ENCODE data around the gene MAP3K12. TPM values are rescaled to one million over a fixed set of nuclear protein-coding genes. Genes with fewer than 3 reads are reported as not detected.

Gene MAP3K12
- polyA plus RNA-seq, 1 donor (not counting 4 experiments of a cell fraction or from before 2014, with no cell fraction given): 13.4 TPM

DNA sequence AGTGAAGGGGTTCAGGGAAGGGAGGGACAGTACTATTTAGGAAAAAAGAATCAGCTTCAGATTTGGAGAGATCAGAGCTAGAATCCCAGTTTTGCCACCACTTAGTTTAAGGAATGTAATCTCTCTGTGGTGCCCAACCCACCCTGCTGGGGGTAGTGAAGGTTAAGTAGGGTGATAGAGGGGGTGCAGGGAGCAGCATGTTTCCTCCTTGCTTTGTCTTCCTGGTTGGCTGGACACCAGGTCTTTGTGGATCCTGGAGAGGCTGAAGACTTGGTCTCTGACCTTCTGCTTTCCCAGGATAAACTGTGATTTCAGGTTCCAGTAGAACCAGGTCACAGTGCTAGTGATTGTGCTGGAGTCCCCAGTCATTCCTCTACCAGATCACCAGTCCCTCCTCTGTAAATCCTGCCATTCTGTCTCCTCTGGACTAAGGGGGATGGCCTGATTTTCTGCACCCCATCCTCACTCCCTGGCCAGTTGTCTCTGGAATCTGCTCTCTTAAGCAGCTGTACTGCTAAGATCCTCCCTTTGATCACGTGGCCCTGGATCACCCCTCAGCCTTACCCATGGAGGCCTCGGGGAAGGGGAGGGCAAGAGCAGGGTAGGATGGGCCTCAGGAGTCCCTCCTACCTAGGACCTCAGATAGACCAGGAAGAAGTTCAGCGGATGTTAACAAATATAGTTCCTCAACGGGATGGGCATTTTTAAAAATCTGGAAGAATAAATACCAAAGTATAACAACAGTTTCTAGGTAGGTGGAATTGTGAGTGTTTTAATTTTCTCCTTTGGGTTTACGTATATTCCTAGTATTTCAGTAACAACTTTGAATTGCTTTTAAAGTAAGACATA is 3.1 kb downstream of the MAP3K12 start:
- Histone ChIP-seq H2AFZ (ENCODE audit: control insufficient read depth, low read length) (no peak overlapping the region), H3K36me3 (ENCODE audit: control insufficient read depth in 2 of 2, extremely low read depth in 1 of 2, insufficient read depth in 2 of 2, low read length in 2 of 2) (no peaks in the 10 kb centered on the region), H3K79me2 (ENCODE audit: control insufficient read depth, insufficient read depth, low read length) (no peaks in the 10 kb centered on the region), H3K27ac (ENCODE audit: control insufficient read depth, insufficient read depth, low read length) (no peak overlapping the region), H3K4me3 (ENCODE audit: control insufficient read depth in 2 of 3, extremely low read depth in 1 of 3, insufficient read depth in 2 of 3, low read depth in 1 of 3, low read length in 3 of 3) (no peak overlapping the region), H3K9me1 (ENCODE audit: control insufficient read depth, extremely low read depth, insufficient read depth, low read length) (no peaks in the 10 kb centered on the region), H3K4me2 (ENCODE audit: control insufficient read depth, extremely low read depth, insufficient read depth, low read depth, low read length) (peak overlapping the region; percentile 7), H3K9me3 (ENCODE audit: control insufficient read depth, low read depth, low read length) (no peaks in the 10 kb centered on the region), H3K4me1 (ENCODE audit: control insufficient read depth, extremely low read depth, insufficient read depth, low read length) (peaks cover 22% of the 10 kb centered on the region), H3K27me3 (ENCODE audit: control insufficient read depth, extremely low read depth, insufficient read depth, low read length) (no peaks in the 10 kb centered on the region), H4K20me1 (ENCODE audit: control insufficient read depth, extremely low read depth, insufficient read depth, low read length) (no peaks in the 10 kb centered on the region), H3K9ac (ENCODE audit: control insufficient read depth, extremely low read depth, insufficient read depth, low read length) (no peak overlapping the region)
- TF ChIP-seq EZH2 (IDR thresholded peaks at IDR 0.05; ENCODE audit: low read length): no peak
- TF ChIP-seq, protein P1, sequence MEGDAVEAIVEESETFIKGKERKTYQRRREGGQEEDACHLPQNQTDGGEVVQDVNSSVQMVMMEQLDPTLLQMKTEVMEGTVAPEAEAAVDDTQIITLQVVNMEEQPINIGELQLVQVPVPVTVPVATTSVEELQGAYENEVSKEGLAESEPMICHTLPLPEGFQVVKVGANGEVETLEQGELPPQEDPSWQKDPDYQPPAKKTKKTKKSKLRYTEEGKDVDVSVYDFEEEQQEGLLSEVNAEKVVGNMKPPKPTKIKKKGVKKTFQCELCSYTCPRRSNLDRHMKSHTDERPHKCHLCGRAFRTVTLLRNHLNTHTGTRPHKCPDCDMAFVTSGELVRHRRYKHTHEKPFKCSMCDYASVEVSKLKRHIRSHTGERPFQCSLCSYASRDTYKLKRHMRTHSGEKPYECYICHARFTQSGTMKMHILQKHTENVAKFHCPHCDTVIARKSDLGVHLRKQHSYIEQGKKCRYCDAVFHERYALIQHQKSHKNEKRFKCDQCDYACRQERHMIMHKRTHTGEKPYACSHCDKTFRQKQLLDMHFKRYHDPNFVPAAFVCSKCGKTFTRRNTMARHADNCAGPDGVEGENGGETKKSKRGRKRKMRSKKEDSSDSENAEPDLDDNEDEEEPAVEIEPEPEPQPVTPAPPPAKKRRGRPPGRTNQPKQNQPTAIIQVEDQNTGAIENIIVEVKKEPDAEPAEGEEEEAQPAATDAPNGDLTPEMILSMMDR (optimal IDR thresholded peaks at IDR 0.05 in 1 of 3, IDR thresholded peaks at IDR 0.05 in 1 of 3, conservative IDR thresholded peaks at IDR 0.05 in 1 of 3; ENCODE audit: extremely low read depth in 1 of 3, insufficient read depth in 2 of 3, low read length in 3 of 3): no peak
- dilution Hi-C loops (cut with MboI; ENCODE audit: extremely low pct_ligation_motif_present, low sequenced_read_pairs): no loop called here
- FAIRE-seq: no peak
- DNase-seq (ENCODE audit: low read depth, low spot score): no peak

DNA sequence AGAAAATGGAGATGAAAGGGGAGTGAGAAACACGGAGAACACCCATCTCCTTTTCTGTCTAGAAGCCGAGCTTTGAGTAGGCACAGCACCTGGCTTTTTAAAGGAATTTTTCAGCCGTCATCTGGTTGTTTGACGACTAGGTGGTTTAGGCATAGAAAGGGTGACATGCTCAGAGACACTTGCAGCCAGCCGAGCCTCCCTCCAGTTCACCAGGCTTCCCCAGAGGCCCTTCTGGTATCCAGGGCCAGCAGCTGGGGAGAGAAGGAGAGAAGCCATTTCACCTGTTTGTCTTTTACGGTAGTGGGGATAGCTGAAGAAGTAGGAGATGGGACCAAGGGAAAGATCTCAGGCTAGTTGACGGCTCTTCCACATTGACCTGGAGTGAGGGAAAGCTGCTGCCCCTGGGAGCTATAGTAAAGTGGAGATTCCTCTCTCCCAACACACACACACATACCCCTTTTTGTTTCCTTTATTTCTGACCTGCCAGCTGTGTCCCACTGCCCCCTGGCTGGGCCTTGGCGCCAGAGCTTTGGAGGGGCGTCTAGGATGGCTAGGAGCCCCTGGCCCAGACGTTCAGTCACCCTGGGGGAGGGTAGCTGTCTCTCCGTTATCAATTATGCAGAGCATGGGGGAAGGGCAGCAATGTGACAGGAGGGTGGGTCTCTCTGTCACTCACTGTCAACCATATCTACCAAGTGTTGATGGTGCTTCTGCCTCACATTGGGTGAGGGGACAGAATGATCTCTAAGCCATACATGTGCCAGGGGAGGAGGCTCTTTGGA is 5.5 kb downstream of the MAP3K12 start:
- peak overlapping the region; percentile 85 for H2AFZ ChIP-seq (ENCODE audit: control insufficient read depth, low read length)

More for the DNA sequence above, 5.5 kb downstream of the MAP3K12 start:
- Histone ChIP-seq H3K27me3 (ENCODE audit: control insufficient read depth, extremely low read depth, insufficient read depth, low read length) (no peaks in the 10 kb centered on the region), H3K79me2 (ENCODE audit: control insufficient read depth, insufficient read depth, low read length) (no peaks in the 10 kb centered on the region), H3K9me3 (ENCODE audit: control insufficient read depth, low read depth, low read length) (no peaks in the 10 kb centered on the region), H3K36me3 (ENCODE audit: control insufficient read depth in 2 of 2, extremely low read depth in 1 of 2, insufficient read depth in 2 of 2, low read length in 2 of 2) (no peaks in the 10 kb centered on the region), H3K9me1 (ENCODE audit: control insufficient read depth, extremely low read depth, insufficient read depth, low read length) (no peaks in the 10 kb centered on the region), H3K4me3 (ENCODE audit: control insufficient read depth in 2 of 3, extremely low read depth in 1 of 3, insufficient read depth in 2 of 3, low read depth in 1 of 3, low read length in 3 of 3) (peak overlapping the region; percentile 30 to 48 (median 46)), H3K9ac (ENCODE audit: control insufficient read depth, extremely low read depth, insufficient read depth, low read length) (peak overlapping the region; percentile 58), H3K4me2 (ENCODE audit: control insufficient read depth, extremely low read depth, insufficient read depth, low read depth, low read length) (peak overlapping the region; percentile 95), H4K20me1 (ENCODE audit: control insufficient read depth, extremely low read depth, insufficient read depth, low read length) (no peaks in the 10 kb centered on the region), H3K4me1 (ENCODE audit: control insufficient read depth, extremely low read depth, insufficient read depth, low read length) (peaks cover 14% of the 10 kb centered on the region), H3K27ac (ENCODE audit: control insufficient read depth, insufficient read depth, low read length) (peak overlapping the region; percentile 41)
- dilution Hi-C loops (cut with MboI; ENCODE audit: extremely low pct_ligation_motif_present, low sequenced_read_pairs): no loop called here
- FAIRE-seq (no peak), DNase-seq (ENCODE audit: low read depth, low spot score) (no peak)
- TF ChIP-seq EZH2 (IDR thresholded peaks at IDR 0.05; ENCODE audit: low read length): no peak
- TF ChIP-seq, protein P1 (optimal IDR thresholded peaks at IDR 0.05 in 1 of 3, IDR thresholded peaks at IDR 0.05 in 1 of 3, conservative IDR thresholded peaks at IDR 0.05 in 1 of 3; ENCODE audit: extremely low read depth in 1 of 3, insufficient read depth in 2 of 3, low read length in 3 of 3): no peak
